ENCODE measurements around the gene MINDY2.

- TF ChIP-seq CTCF (IDR thresholded peaks at IDR 0.05) (no peak), POLR2AphosphoS5 (IDR thresholded peaks at IDR 0.05; ENCODE audit: insufficient read depth in 1 of 2, low read depth in 1 of 2) (no peak), POLR2A (IDR thresholded peaks at IDR 0.05) (no peak)
Observed at GRCh38 chr15:58748852-58749531, 22.1 kb upstream of the MINDY2 start.
